ENCODE results near the gene DNAJC5.
A peak's percentile ranks its signal among the peaks of the same experiment; 100 is the strongest.

The DNAJC5 gene

GRCh38 chr20:63953764-63954429 is 59.0 kb downstream of the DNAJC5 start:
- TF ChIP-seq CTCF (IDR thresholded peaks at IDR 0.05) = no peak
- Histone ChIP-seq H3K9me3 (no peaks in the 10 kb centered on the region), H3K4me1 (peaks cover 0 to 84% (median 70%) of the 10 kb centered on the region in 4 donors), H3K4me3 (peak overlapping the region in 1 of 2 donors; percentile 98), H3K27me3 (no peaks in the 10 kb centered on the region), H3K27ac (peak overlapping the region; percentile 95 to 96), H3K36me3 (peaks cover 0 to 10% (median 0%) of the 10 kb centered on the region in 3 donors)
- intact Hi-C loops (cut with DNase I; ENCODE audit: low total_unique reads) = no loop called here
- DNase-seq = no peak

GRCh38 chr20:63955281-63955826 is 60.4 kb downstream of the DNAJC5 start:
- Histone ChIP-seq H3K4me1 (peaks cover 0 to 69% (median 55%) of the 10 kb centered on the region in 4 donors), H3K27me3 (no peaks in the 10 kb centered on the region), H3K4me3 (peak overlapping the region; percentile 92 to 98), H3K27ac (peak overlapping the region; percentile 95 to 96), H3K36me3 (peaks cover 8 to 25% (median 11%) of the 10 kb centered on the region in 3 donors), H3K9me3 (no peaks in the 10 kb centered on the region)
- no peak for DNase-seq
- TF ChIP-seq CTCF (IDR thresholded peaks at IDR 0.05) = peak in 1 of 2 experiments; percentile 32
- intact Hi-C loops (cut with DNase I; ENCODE audit: low total_unique reads) = no loop called here

GRCh38 chr20:63955827-63956663 is 61.1 kb downstream of the DNAJC5 start, which contains the start of gene UCKL1:
TSS of gene UCKL1 (minus strand) at chr20:63956416. CDS start at chr20:63956372, 44 bp downstream.
- Histone ChIP-seq H3K9me3 (no peaks in the 10 kb centered on the region), H3K4me3 (peak within 1 kb of the TSS; percentile 92 to 98), H3K4me1 (peaks cover 0 to 63% (median 48%) of the 10 kb centered on the region in 4 donors), H3K36me3 (peaks cover 8 to 31% (median 12%) of the 10 kb centered on the region in 3 donors), H3K27me3 (no peaks in the 10 kb centered on the region), H3K27ac (peak within 1 kb of the TSS; percentile 95 to 96)
- DNase-seq = peak; percentile 94 to 95
- intact Hi-C loops (cut with DNase I; ENCODE audit: low total_unique reads) = no loop called here
- no peak for TF ChIP-seq CTCF (IDR thresholded peaks at IDR 0.05)

- peaks cover 0 to 57% (median 42%) of the 10 kb centered on the region in 4 donors for H3K4me1 ChIP-seq
- DNase-seq = no peak
- TF ChIP-seq CTCF (IDR thresholded peaks at IDR 0.05) = no peak
- no peaks in the 10 kb centered on the region for H3K9me3 ChIP-seq
- intact Hi-C loops (cut with DNase I; ENCODE audit: low total_unique reads) = no loop called here
- peak overlapping the region; percentile 92 to 98 for H3K4me3 ChIP-seq
- peak overlapping the region; percentile 67 to 96 for H3K27ac ChIP-seq
- peaks cover 8 to 37% (median 18%) of the 10 kb centered on the region in 3 donors for H3K36me3 ChIP-seq
- H3K27me3 ChIP-seq = no peaks in the 10 kb centered on the region
Measured at GRCh38 chr20:63956664-63957003, 61.7 kb downstream of the DNAJC5 start.

GRCh38 chr20:63957004-63957689 is 62.2 kb downstream of the DNAJC5 start:
- TF ChIP-seq CTCF (IDR thresholded peaks at IDR 0.05) = peak in 1 of 2 experiments; percentile 26
- Histone ChIP-seq H3K4me3 (peak overlapping the region; percentile 92 to 98), H3K27me3 (no peaks in the 10 kb centered on the region), H3K4me1 (peaks cover 0 to 52% (median 37%) of the 10 kb centered on the region in 4 donors), H3K36me3 (peaks cover 13 to 43% (median 23%) of the 10 kb centered on the region in 3 donors), H3K9me3 (no peaks in the 10 kb centered on the region), H3K27ac (peak overlapping the region; percentile 67 to 96)
- intact Hi-C loops (cut with DNase I; ENCODE audit: low total_unique reads) = no loop called here
- peak; percentile 70 to 88 for DNase-seq

All from tibial artery (tissue), 4 donors.